SK-N-SH treated with all-trans-retinoic acid at 6 μM for 48 hours (cell line): ENCODE measurements around the gene IL1B.

ENCODE experiments used
- ATAC-seq: fragments of 200-7000 bp; cut with Tn5 transposase; 3 replicates; pipeline ENCODE4 v1.9.1; 2020; ENCODE audit warnings: mild to moderate bottlenecking, moderate library complexity
- ARNTL ChIP-seq: fragments of 450-650 bp; formaldehyde crosslinking; IDR thresholded peaks from 2 replicates; pipeline ENCODE4 v1.5.0; 2020; ENCODE audit warnings: low read depth, mild to moderate bottlenecking, moderate library complexity, borderline replicate concordance
- BACH2 ChIP-seq: fragments of 250-450 bp; sonication (Bioruptor Pico); IDR thresholded peaks from 2 replicates; pipeline ENCODE4 v1.9.0; 2021; ENCODE audit warnings: mild to moderate bottlenecking, borderline replicate concordance
- CSDC2 ChIP-seq: fragments of 250-450 bp; sonication (Bioruptor Pico); IDR thresholded peaks from 2 replicates; pipeline ENCODE4 v1.5.0; 2020; ENCODE audit warnings: mild to moderate bottlenecking, moderate library complexity
- ESRRG ChIP-seq: fragments of 250-450 bp; sonication (Bioruptor Pico); IDR thresholded peaks from 2 replicates; pipeline ENCODE4 v1.6.1; 2021; ENCODE audit warnings: mild to moderate bottlenecking
- GLIS3 ChIP-seq: fragments of 250-450 bp; sonication (Bioruptor Pico); IDR thresholded peaks from 2 replicates; pipeline ENCODE4 v1.5.0; 2020; ENCODE audit warnings: mild to moderate bottlenecking, moderate library complexity
- ISL1 ChIP-seq: fragments of 250-450 bp; sonication (Bioruptor Pico); IDR thresholded peaks from 2 replicates; pipeline ENCODE4 v2.1.2; 2022; ENCODE audit warnings: mild to moderate bottlenecking, moderate library complexity
- OSR1 ChIP-seq: fragments of 250-450 bp; sonication (Bioruptor Pico); IDR thresholded peaks from 2 replicates; pipeline ENCODE4 v1.8.0; 2022; ENCODE audit warnings: moderate library complexity, mild to moderate bottlenecking, inconsistent platforms
- PPARA ChIP-seq: fragments of 250-450 bp; sonication (Bioruptor Pico); IDR thresholded peaks from 2 replicates; pipeline ENCODE4 v1.5.0; 2020; ENCODE audit warnings: mild to moderate bottlenecking, borderline replicate concordance
- RARB ChIP-seq: fragments of 250-450 bp; sonication (Bioruptor Pico); IDR thresholded peaks from 2 replicates; pipeline ENCODE4 v1.8.0; 2021; ENCODE audit warnings: mild to moderate bottlenecking, moderate library complexity
- SNAI2 ChIP-seq: fragments of 250-450 bp; sonication (Bioruptor Pico); IDR thresholded peaks from 2 replicates; pipeline ENCODE4 v1.5.0; 2020; ENCODE audit warnings: mild to moderate bottlenecking, moderate library complexity
- TOX ChIP-seq: fragments of 250-450 bp; sonication (Bioruptor Pico); IDR thresholded peaks from 2 replicates; pipeline ENCODE4 v1.8.0; 2021; ENCODE audit warnings: mild to moderate bottlenecking, moderate library complexity, borderline replicate concordance
- ZC3H10 ChIP-seq: fragments of 250-450 bp; sonication (Bioruptor Pico); IDR thresholded peaks from 2 replicates; pipeline ENCODE4 v1.5.1; 2021; ENCODE audit warnings: mild to moderate bottlenecking, moderate library complexity
- ZFP3 ChIP-seq: fragments of 250-450 bp; sonication (Bioruptor Pico); IDR thresholded peaks from 2 replicates; pipeline ENCODE4 v1.5.0; 2020; ENCODE audit warnings: mild to moderate bottlenecking, moderate library complexity
- ZFP30 ChIP-seq: fragments of 450-650 bp; formaldehyde crosslinking; IDR thresholded peaks from 2 replicates; pipeline ENCODE4 v1.5.0; 2022; ENCODE audit warnings: mild to moderate bottlenecking, moderate library complexity
- ZNF565 ChIP-seq: fragments of 450-650 bp; formaldehyde crosslinking; conservative IDR thresholded peaks from 2 replicates; pipeline ENCODE4 v1.5.0; 2020; ENCODE audit warnings: low read depth, mild to moderate bottlenecking, moderate library complexity
- ZNF70 ChIP-seq: fragments of 450-650 bp; formaldehyde crosslinking; IDR thresholded peaks from 2 replicates; pipeline ENCODE4 v1.5.0; 2020; ENCODE audit warnings: mild to moderate bottlenecking, moderate library complexity
- ZNF8 ChIP-seq: fragments of 450-650 bp; formaldehyde crosslinking; IDR thresholded peaks from 2 replicates; pipeline ENCODE4 v1.5.0; 2020; ENCODE audit warnings: mild to moderate bottlenecking, moderate library complexity
- TF ChIP-seq, protein P1 (sequence below): fragments of 250-450 bp; sonication (Bioruptor Pico); IDR thresholded peaks from 2 replicates; pipeline ENCODE4 v1.8.0; 2020; ENCODE audit warnings: mild to moderate bottlenecking, moderate library complexity, borderline replicate concordance
- TF ChIP-seq, protein P2 (sequence below): fragments of 250-450 bp; sonication (Bioruptor Pico); IDR thresholded peaks from 2 replicates; pipeline ENCODE4 v1.5.0; 2020; ENCODE audit warnings: mild to moderate bottlenecking, moderate library complexity
- TF ChIP-seq, protein P3 (sequence below): fragments of 250-450 bp; sonication (Bioruptor Pico); IDR thresholded peaks from 2 replicates; pipeline ENCODE4 v1.5.1; 2021; ENCODE audit warnings: mild to moderate bottlenecking, moderate library complexity
- TF ChIP-seq, protein P4 (sequence below): fragments of 250-450 bp; sonication (Bioruptor Pico); IDR thresholded peaks from 2 replicates; pipeline ENCODE4 v1.8.0; 2021; ENCODE audit warnings: low read depth, mild to moderate bottlenecking, moderate library complexity, borderline replicate concordance

The IL1B gene

DNA sequence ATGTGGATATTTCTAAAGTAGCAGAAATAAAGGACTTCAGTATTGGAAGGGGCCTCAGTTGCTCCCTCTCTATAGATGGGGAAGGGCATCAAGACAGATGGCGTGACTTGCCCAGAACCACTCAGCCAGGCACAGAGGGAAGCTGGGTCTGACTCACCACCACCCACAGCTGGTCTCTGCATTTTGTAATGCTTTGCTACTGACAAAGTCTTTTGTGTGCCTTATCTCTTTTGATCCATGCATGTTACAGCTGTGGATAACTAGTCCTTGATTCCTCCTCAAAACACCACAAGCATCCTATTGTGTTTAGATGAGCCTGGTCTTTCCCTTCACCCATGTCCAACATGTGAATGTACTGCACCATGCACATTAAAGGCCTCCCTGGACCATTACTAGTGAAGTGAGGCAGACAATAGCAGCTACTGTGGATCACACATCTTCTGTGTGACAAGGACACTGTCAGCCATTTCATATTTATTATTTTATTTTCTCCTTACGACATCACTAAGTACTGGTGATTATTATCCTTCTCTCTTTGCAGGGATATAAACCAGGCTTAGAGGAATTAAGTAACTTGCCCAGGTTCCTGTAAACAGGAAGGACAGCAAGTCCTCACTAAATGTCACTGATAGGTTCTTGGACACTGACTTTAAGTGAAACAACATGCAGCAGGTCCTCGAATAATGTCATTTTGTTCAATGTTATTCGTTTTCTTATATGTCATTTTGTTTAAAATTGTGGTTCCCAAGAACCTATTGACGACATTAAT is 44.8 kb upstream of the IL1B start:
- ATAC-seq = no peak
- TF ChIP-seq ZNF565 (CRISPR knock-in tag) = no peak
- TF ChIP-seq PPARA (CRISPR knock-in tag) = no peak
- TF ChIP-seq ZNF8 (CRISPR knock-in tag) = no peak
- TF ChIP-seq, protein P1, sequence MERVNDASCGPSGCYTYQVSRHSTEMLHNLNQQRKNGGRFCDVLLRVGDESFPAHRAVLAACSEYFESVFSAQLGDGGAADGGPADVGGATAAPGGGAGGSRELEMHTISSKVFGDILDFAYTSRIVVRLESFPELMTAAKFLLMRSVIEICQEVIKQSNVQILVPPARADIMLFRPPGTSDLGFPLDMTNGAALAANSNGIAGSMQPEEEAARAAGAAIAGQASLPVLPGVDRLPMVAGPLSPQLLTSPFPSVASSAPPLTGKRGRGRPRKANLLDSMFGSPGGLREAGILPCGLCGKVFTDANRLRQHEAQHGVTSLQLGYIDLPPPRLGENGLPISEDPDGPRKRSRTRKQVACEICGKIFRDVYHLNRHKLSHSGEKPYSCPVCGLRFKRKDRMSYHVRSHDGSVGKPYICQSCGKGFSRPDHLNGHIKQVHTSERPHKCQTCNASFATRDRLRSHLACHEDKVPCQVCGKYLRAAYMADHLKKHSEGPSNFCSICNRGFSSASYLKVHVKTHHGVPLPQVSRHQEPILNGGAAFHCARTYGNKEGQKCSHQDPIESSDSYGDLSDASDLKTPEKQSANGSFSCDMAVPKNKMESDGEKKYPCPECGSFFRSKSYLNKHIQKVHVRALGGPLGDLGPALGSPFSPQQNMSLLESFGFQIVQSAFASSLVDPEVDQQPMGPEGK (CRISPR knock-in tag) = no peak
- TF ChIP-seq, protein P2, sequence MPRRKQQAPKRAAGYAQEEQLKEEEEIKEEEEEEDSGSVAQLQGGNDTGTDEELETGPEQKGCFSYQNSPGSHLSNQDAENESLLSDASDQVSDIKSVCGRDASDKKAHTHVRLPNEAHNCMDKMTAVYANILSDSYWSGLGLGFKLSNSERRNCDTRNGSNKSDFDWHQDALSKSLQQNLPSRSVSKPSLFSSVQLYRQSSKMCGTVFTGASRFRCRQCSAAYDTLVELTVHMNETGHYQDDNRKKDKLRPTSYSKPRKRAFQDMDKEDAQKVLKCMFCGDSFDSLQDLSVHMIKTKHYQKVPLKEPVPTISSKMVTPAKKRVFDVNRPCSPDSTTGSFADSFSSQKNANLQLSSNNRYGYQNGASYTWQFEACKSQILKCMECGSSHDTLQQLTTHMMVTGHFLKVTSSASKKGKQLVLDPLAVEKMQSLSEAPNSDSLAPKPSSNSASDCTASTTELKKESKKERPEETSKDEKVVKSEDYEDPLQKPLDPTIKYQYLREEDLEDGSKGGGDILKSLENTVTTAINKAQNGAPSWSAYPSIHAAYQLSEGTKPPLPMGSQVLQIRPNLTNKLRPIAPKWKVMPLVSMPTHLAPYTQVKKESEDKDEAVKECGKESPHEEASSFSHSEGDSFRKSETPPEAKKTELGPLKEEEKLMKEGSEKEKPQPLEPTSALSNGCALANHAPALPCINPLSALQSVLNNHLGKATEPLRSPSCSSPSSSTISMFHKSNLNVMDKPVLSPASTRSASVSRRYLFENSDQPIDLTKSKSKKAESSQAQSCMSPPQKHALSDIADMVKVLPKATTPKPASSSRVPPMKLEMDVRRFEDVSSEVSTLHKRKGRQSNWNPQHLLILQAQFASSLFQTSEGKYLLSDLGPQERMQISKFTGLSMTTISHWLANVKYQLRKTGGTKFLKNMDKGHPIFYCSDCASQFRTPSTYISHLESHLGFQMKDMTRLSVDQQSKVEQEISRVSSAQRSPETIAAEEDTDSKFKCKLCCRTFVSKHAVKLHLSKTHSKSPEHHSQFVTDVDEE = no peak
- no peak for TF ChIP-seq ZNF70 (CRISPR knock-in tag)
- no peak for TF ChIP-seq ZFP3 (CRISPR knock-in tag)
- TF ChIP-seq SNAI2 (CRISPR knock-in tag) = no peak
- TF ChIP-seq RARB (CRISPR knock-in tag) = no peak
- no peak for TF ChIP-seq ARNTL (CRISPR knock-in tag)
- no peak for TF ChIP-seq ISL1 (CRISPR knock-in tag)
- TF ChIP-seq CSDC2 (CRISPR knock-in tag) = no peak
- TF ChIP-seq, protein P3, sequence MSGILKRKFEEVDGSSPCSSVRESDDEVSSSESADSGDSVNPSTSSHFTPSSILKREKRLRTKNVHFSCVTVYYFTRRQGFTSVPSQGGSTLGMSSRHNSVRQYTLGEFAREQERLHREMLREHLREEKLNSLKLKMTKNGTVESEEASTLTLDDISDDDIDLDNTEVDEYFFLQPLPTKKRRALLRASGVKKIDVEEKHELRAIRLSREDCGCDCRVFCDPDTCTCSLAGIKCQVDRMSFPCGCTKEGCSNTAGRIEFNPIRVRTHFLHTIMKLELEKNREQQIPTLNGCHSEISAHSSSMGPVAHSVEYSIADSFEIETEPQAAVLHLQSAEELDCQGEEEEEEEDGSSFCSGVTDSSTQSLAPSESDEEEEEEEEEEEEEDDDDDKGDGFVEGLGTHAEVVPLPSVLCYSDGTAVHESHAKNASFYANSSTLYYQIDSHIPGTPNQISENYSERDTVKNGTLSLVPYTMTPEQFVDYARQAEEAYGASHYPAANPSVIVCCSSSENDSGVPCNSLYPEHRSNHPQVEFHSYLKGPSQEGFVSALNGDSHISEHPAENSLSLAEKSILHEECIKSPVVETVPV (CRISPR knock-in tag) = no peak
- TF ChIP-seq BACH2 (CRISPR knock-in tag) = no peak
- TF ChIP-seq GLIS3 (CRISPR knock-in tag) = no peak
- no peak for TF ChIP-seq ZC3H10 (CRISPR knock-in tag)
- TF ChIP-seq, protein P4, sequence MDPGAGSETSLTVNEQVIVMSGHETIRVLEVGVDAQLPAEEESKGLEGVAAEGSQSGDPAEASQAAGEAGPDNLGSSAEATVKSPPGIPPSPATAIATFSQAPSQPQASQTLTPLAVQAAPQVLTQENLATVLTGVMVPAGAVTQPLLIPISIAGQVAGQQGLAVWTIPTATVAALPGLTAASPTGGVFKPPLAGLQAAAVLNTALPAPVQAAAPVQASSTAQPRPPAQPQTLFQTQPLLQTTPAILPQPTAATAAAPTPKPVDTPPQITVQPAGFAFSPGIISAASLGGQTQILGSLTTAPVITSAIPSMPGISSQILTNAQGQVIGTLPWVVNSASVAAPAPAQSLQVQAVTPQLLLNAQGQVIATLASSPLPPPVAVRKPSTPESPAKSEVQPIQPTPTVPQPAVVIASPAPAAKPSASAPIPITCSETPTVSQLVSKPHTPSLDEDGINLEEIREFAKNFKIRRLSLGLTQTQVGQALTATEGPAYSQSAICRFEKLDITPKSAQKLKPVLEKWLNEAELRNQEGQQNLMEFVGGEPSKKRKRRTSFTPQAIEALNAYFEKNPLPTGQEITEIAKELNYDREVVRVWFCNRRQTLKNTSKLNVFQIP (CRISPR knock-in tag) = no peak
- TF ChIP-seq TOX (CRISPR knock-in tag) = no peak
- no peak for TF ChIP-seq ESRRG (CRISPR knock-in tag)

DNA sequence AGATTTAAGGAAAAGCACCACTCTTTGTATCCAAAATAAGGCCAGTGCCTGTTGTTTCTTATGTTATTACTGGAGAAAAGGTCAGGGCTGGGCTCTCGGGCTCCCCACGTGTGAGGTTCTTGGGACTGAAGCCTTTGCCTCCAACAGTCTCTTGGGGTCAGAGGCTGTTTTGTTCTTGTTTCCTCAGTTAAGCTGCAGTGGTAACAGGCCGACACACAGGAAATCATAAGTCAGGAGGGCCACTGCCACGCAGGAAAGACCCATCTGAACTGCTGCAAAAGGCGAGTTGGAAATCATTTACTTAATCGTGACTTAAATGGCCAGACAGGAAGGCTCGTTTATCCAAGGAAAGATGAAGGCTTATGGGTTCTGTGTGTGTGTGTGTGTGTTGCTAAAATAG is 44.1 kb upstream of the IL1B start:
- no peak for ATAC-seq
- no peak for TF ChIP-seq RARB (CRISPR knock-in tag)
- TF ChIP-seq ZNF8 (CRISPR knock-in tag) = no peak
- TF ChIP-seq, protein P1 (CRISPR knock-in tag) = no peak
- TF ChIP-seq ZNF565 (CRISPR knock-in tag) = no peak
- no peak for TF ChIP-seq PPARA (CRISPR knock-in tag)
- no peak for TF ChIP-seq OSR1 (CRISPR knock-in tag)
- TF ChIP-seq, protein P3 (CRISPR knock-in tag) = no peak
- no peak for TF ChIP-seq ESRRG (CRISPR knock-in tag)
- no peak for TF ChIP-seq BACH2 (CRISPR knock-in tag)
- no peak for TF ChIP-seq SNAI2 (CRISPR knock-in tag)
- TF ChIP-seq ISL1 (CRISPR knock-in tag) = no peak
- TF ChIP-seq ARNTL (CRISPR knock-in tag) = no peak
- TF ChIP-seq ZFP3 (CRISPR knock-in tag) = no peak
- no peak for TF ChIP-seq ZC3H10 (CRISPR knock-in tag)
- TF ChIP-seq TOX (CRISPR knock-in tag) = no peak
- no peak for TF ChIP-seq ZNF70 (CRISPR knock-in tag)
- TF ChIP-seq ZFP30 (CRISPR knock-in tag) = no peak
- TF ChIP-seq, all 23 proteins: peak for 0
